Endodermal cell (in vitro differentiated cells): Measurements from ENCODE around the gene CDC42EP1. TPM values are rescaled to one million over a fixed set of nuclear protein-coding genes. Genes with fewer than 3 reads are reported as not detected.

Experiments
- DNase-seq: peaks from one replicate; pipeline ENCODE4 v3.0.0-alpha.2; 2017
- H3K27ac ChIP-seq: 2 replicates; pipeline ENCODE4 v1.5.1; 2013; ENCODE audit warnings: mild to moderate bottlenecking, low read depth, low read length, moderate library complexity
- H3K27me3 ChIP-seq: 2 replicates; pipeline ENCODE4 v1.6.1; 2013; ENCODE audit warnings: mild to moderate bottlenecking, low read length, moderate library complexity; ENCODE audit not compliant: insufficient read depth, control insufficient read depth, poor library complexity, severe bottlenecking
- H3K36me3 ChIP-seq: 2 replicates; pipeline ENCODE4 v1.7.0; 2013; ENCODE audit warnings: mild to moderate bottlenecking, low read length, moderate library complexity; ENCODE audit not compliant: control insufficient read depth, insufficient read depth
- H3K4me1 ChIP-seq: one replicate; pipeline ENCODE4 v1.7.0; 2013; ENCODE audit warnings: low read length; ENCODE audit not compliant: control insufficient read depth, insufficient read depth
- H3K4me3 ChIP-seq: 2 replicates; pipeline ENCODE4 v1.5.1; 2013; ENCODE audit warnings: mild to moderate bottlenecking, low read length, moderate library complexity
- H3K9ac ChIP-seq: 2 replicates; pipeline ENCODE4 v1.6.1; 2013; ENCODE audit warnings: mild to moderate bottlenecking, low read length, moderate library complexity; ENCODE audit not compliant: poor library complexity, severe bottlenecking; ENCODE audit errors: extremely low read depth
- H3K9me3 ChIP-seq: 2 replicates; pipeline ENCODE4 v1.6.1; 2013; ENCODE audit warnings: mild to moderate bottlenecking, low read length, moderate library complexity; ENCODE audit not compliant: control insufficient read depth
- H3K27ac Mint-ChIP-seq: 2 replicates; pipeline ENCODE4 v1.8.0; 2020; ENCODE audit warnings: mixed read lengths
- H3K27me3 Mint-ChIP-seq: 2 replicates; pipeline ENCODE4 v1.8.0; 2021; ENCODE audit warnings: mild to moderate bottlenecking, mixed read lengths; ENCODE audit not compliant: insufficient read depth
- H3K36me3 Mint-ChIP-seq: 2 replicates; pipeline ENCODE4 v1.8.0; 2020; ENCODE audit warnings: low read depth, mixed read lengths
- H3K4me1 Mint-ChIP-seq: 2 replicates; pipeline ENCODE4 v1.8.0; 2020; ENCODE audit warnings: mixed read lengths
- H3K4me3 Mint-ChIP-seq: 2 replicates; pipeline ENCODE4 v1.8.0; 2020; ENCODE audit warnings: mild to moderate bottlenecking, moderate library complexity, mixed read lengths
- H3K9me3 Mint-ChIP-seq: 2 replicates; pipeline ENCODE4 v1.8.0; 2020; ENCODE audit warnings: mild to moderate bottlenecking, mixed read lengths
- WGBS, 2 experiments: methylation state at CpG; one replicate each; pipeline versions ENCODE4 v1.1.5 to v1.1.7; 2013; ENCODE audit warnings: missing lambda C conversion rate in 2 of 2, mixed read lengths in 1 of 2; ENCODE audit not compliant: insufficient coverage in 1 of 2, insufficient read length in 1 of 2; 5-methylcytosine and 5-hydroxymethylcytosine counted together
- total RNA-seq, 2 donors: library from RNA; stranded (reverse); fragmentation: NEBNext Ultra II Directional in 1 of 2; extraction: Animal tissue kit (Norgen Biotek cat#: 25700) in 1 of 2; gene quantifications; 2 replicates in 1 of 2; 3 replicates in 1 of 2; pipeline ENCODE4 v1.2.1, GENCODE V29; 2021
- TF ChIP-seq, protein P1 (sequence below): fragments of 200-600 bp; sonication (generic); conservative IDR thresholded peaks from 2 replicates; pipeline ENCODE4 v1.5.0; 2021; ENCODE audit warnings: antibody characterized with exemption, mild to moderate bottlenecking

The CDC42EP1 gene
- total RNA-seq, 2 donors from 2014 or later, result 45.0 to 45.1 TPM

DNA sequence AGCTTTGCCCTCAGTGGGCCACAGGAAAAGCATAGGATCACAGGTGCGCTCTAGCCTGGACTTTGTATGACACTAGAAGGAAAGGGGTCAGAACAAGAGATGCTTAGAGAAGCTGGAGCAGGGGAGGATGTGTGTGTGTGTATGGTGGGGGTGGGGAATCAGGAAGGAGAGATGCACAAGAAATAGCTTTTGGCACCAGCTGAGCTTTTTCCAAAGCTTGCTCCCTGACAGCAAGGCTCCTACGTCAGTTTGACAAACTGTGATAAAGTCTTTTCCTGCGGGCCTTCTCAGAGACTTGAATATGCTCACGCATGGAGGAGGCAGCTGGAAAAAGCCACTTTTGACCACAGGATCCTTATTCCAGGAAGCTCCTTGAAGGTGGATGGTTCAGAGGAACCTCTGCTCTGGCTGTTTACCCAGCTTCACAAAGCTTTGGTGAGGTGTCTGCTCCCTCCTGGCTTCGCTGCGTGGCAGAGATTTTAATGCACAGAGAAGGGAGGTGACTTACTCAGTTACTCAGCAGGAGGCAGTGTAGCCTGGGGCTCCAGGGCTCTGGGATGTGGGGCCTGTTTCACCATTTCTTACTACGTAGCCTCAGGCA lies 3.9 kb downstream of the CDC42EP1 start:
- DNase-seq, result no peak
- Histone ChIP-seq H3K27me3 (no peaks in the 10 kb centered on the region), H3K9me3 (no peaks in the 10 kb centered on the region), H3K27ac (no peak overlapping the region), H3K36me3 (peaks cover 33% of the 10 kb centered on the region), H3K4me3 (no peak overlapping the region), H3K9ac (no peak overlapping the region), H3K4me1 (peaks cover 43% of the 10 kb centered on the region)
- H3K9me3 Mint-ChIP-seq, result no peaks in the 10 kb centered on the region
- TF ChIP-seq, protein P1, sequence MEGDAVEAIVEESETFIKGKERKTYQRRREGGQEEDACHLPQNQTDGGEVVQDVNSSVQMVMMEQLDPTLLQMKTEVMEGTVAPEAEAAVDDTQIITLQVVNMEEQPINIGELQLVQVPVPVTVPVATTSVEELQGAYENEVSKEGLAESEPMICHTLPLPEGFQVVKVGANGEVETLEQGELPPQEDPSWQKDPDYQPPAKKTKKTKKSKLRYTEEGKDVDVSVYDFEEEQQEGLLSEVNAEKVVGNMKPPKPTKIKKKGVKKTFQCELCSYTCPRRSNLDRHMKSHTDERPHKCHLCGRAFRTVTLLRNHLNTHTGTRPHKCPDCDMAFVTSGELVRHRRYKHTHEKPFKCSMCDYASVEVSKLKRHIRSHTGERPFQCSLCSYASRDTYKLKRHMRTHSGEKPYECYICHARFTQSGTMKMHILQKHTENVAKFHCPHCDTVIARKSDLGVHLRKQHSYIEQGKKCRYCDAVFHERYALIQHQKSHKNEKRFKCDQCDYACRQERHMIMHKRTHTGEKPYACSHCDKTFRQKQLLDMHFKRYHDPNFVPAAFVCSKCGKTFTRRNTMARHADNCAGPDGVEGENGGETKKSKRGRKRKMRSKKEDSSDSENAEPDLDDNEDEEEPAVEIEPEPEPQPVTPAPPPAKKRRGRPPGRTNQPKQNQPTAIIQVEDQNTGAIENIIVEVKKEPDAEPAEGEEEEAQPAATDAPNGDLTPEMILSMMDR, result no peak
- no peaks in the 10 kb centered on the region for H3K27me3 Mint-ChIP-seq
- H3K4me1 Mint-ChIP-seq, result peaks cover 38% of the 10 kb centered on the region
- H3K27ac Mint-ChIP-seq, result no peak overlapping the region
- H3K36me3 Mint-ChIP-seq, result peaks cover 17% of the 10 kb centered on the region
- no peak overlapping the region for H3K4me3 Mint-ChIP-seq
- WGBS, 2 experiments, result 91 to 94% methylated on average over 5 to 7 of the region's 7 CpGs

DNA sequence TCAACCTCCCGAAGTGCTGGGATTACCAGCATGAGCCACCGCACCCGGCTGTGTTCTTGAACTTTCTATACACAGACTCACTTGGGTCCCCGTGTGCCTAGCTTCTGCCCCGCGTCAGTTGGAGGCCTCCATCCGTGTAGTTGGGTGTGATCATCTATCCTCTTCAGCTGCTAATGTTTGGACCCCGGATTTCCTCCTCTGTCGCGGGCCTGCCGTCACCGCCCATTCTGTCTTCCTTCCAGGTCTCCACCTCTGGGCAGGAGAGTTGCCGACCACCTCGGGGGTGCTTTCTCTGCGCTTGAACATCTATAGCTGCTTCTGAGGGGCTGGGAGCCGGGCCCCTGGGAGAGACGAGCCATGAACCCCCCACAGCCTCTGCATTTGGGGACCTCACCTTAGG lies 5.5 kb downstream of the CDC42EP1 start:
- H3K36me3 Mint-ChIP-seq, result peaks cover 17% of the 10 kb centered on the region
- peaks cover 33% of the 10 kb centered on the region for H3K36me3 ChIP-seq
- no peak overlapping the region for H3K27ac ChIP-seq
- no peaks in the 10 kb centered on the region for H3K27me3 ChIP-seq
- H3K4me1 Mint-ChIP-seq, result peaks cover 46% of the 10 kb centered on the region
- no peak overlapping the region for H3K9ac ChIP-seq
- H3K4me1 ChIP-seq, result peaks cover 51% of the 10 kb centered on the region
- no peak for DNase-seq
- no peaks in the 10 kb centered on the region for H3K9me3 ChIP-seq
- H3K4me3 ChIP-seq, result no peak overlapping the region
- TF ChIP-seq, protein P1, result no peak
- no peak overlapping the region for H3K4me3 Mint-ChIP-seq
- H3K27ac Mint-ChIP-seq, result peak overlapping the region; percentile 74
- 90 to 96% methylated on average over 17 of the region's 17 CpGs for WGBS, 2 experiments
- no peaks in the 10 kb centered on the region for H3K9me3 Mint-ChIP-seq
- no peaks in the 10 kb centered on the region for H3K27me3 Mint-ChIP-seq

DNA sequence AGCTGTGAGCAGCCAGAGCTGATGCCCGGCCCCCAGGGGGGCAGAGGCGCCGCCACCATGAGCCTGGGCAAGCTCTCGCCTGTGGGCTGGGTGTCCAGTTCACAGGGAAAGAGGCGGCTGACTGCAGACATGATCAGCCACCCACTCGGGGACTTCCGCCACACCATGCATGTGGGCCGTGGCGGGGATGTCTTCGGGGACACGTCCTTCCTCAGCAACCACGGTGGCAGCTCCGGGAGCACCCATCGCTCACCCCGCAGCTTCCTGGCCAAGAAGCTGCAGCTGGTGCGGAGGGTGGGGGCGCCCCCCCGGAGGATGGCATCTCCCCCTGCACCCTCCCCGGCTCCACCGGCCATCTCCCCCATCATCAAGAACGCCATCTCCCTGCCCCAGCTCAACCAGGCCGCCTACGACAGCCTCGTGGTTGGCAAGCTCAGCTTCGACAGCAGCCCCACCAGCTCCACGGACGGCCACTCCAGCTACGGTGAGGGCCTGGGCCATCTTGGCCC lies 6.1 kb downstream of the CDC42EP1 start:
- TF ChIP-seq, protein P1, result no peak
- H3K36me3 Mint-ChIP-seq, result peaks cover 17% of the 10 kb centered on the region
- Histone ChIP-seq H3K9me3 (no peaks in the 10 kb centered on the region), H3K4me3 (no peak overlapping the region), H3K4me1 (peaks cover 55% of the 10 kb centered on the region), H3K9ac (no peak overlapping the region), H3K27me3 (no peaks in the 10 kb centered on the region), H3K36me3 (peaks cover 33% of the 10 kb centered on the region), H3K27ac (no peak overlapping the region)
- no peaks in the 10 kb centered on the region for H3K9me3 Mint-ChIP-seq
- no peak overlapping the region for H3K4me3 Mint-ChIP-seq
- no peak overlapping the region for H3K27ac Mint-ChIP-seq
- 94 to 96% methylated on average over 17 to 28 of the region's 28 CpGs for WGBS, 2 experiments
- peaks cover 49% of the 10 kb centered on the region for H3K4me1 Mint-ChIP-seq
- no peak for DNase-seq
- H3K27me3 Mint-ChIP-seq, result no peaks in the 10 kb centered on the region
